ENCODE data around the gene PABPC3.
A peak's percentile ranks its signal among the peaks of the same experiment; 100 is the strongest.

PABPC3 gene

DNA sequence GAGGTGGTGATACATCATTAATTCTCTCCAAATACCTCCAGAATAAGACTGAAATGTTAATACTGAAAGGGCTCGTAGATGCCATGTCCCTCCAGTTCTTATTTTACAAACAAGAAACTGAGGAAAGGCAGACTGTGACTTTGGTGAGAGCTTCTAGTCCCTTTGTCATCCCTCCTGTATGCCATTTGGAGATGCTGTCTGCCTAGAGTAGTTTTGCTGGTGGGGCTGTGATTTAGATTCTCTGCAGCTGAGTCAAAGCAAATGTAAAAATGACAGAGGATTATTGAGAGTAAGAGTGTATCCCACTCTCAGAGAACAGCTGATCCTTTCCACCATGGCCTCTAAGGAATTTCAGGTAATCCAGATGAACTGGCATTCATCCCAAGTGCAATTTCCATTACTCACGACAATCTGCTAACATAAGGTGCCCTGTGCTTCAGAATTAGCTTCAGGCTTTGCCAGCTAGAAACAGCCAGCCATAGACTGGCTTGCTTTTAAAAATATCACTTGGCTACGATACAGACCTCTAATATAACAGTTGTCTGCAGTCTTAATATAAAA is 16.8 kb downstream of the PABPC3 start:
- peak in 1 of 14 donors; percentile 16 for DNase-seq

DNA sequence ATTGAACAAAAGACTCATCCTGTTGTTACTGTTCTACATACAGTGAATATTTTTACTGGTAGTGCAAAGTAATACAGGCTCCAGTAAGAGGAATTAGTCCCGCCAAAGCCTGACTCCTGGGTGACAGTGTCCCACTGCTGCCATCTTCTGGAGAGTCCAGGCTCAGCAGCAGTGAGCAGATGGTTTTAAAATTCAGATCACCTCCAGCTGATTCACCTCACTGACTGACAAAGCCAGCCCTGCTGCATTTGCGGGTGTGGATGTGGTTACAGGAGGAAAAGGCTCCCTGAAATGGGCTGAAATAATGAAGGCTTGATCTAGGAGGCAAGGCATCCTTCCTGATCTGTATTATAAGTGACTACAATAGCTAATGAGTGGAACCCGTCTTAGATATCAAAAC is 18.3 kb downstream of the PABPC3 start:
- peak in 13 of 14 donors; percentile 11 to 81 (median 57) for DNase-seq

DNA sequence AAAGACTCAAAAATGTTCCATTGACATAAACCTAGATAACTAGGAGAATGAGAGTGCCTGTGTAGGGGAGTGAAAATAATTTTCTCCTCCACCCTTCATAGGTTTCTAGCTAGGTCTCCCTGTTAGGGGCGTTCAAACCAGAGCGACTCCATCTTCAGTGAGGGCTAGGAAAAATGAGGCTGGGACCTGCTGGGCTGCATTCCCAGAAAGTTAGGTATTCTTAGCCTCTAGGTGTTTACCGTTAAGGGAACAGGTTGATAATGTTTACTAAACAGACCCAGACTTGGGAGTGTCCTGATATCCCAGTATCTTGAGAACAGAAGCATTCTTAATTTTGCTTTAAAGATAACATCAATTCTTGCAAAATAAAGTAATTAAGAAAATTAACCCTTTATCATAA is 20.1 kb downstream of the PABPC3 start:
- no peak for DNase-seq

GRCh38 chr13:25117312-25117711 is 21.4 kb downstream of the PABPC3 start:
- no peak for DNase-seq

GRCh38 chr13:25118378-25118905 is 22.5 kb downstream of the PABPC3 start:
- DNase-seq = no peak

GRCh38 chr13:25130944-25131343 is 35.0 kb downstream of the PABPC3 start:
- no peak for DNase-seq

DNA sequence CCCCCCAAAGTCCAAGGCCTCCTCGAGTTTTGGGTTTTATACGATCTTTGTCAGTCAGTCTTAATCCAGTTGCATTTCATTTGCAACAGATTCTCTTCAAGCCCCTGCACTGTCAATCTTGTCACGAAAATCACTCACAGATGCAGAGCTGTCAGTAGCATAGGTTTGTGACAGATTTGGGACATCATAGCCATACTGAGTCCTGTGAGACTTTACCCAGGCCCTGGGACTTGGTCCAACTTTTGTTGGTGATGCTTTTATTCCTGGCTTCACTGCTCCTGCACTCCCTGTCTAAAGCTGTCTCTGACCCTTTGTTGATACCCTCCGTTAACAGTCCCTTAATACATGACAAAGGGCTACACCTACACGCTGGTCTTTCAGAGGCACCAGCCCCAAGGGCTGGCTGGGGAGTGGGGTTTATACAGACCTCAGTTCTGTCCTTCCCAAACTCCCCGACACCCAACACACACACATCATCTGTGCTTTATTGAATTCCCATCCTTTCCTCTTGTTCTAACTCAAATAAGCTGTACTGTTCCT is 36.0 kb downstream of the PABPC3 start:
- no peak for DNase-seq

- no peak for DNase-seq
These were observed 36.9 kb downstream of the PABPC3 start for GRCh38 chr13:25132751-25133390.

- peak in 1 of 14 donors; percentile 40 for DNase-seq
These were observed 40.0 kb downstream of the PABPC3 start for GRCh38 chr13:25135896-25136295.

- DNase-seq = peak in 1 of 14 donors; percentile 27
These were observed 41.2 kb downstream of the PABPC3 start for GRCh38 chr13:25136880-25137787.

- DNase-seq = no peak
These were observed 41.8 kb downstream of the PABPC3 start for GRCh38 chr13:25137788-25138115.

GRCh38 chr13:25141042-25141441 is 45.1 kb downstream of the PABPC3 start:
- no peak for DNase-seq

DNA sequence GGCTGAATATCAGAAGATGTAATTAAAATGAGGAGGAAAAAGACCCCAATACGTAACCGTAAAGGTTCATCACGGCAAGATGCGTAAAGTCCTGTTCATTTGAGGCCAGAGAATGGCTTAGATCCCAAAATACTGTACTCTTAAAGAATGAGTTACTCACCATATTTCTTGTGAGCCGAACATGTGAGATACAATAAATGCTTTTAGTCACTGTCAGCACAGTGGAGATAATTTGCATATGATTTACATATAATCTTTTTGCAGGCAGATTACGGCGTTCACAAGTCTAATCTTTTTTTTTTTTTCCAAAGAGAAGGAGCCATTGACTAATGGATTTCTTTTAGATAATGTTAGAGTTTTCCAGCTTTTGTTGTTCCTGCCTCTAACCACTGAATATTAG is 47.8 kb downstream of the PABPC3 start:
- DNase-seq = no peak

- no peak for DNase-seq
These were observed 51.9 kb downstream of the PABPC3 start for GRCh38 chr13:25147638-25148401.

- DNase-seq = no peak
These were observed 52.5 kb downstream of the PABPC3 start for GRCh38 chr13:25148402-25148771.

Data from C1 segment of cervical spinal cord (tissue), 14 donors.